WERI-Rb-1 (cell line): ENCODE measurements around the gene USP51.
"Not testable (repeated sequence)": the region's sequence is repeated elsewhere in the genome, so short reads cannot be mapped to it uniquely, and the experiment has no call there.

ENCODE experiments used
- DNase-seq: peaks from one replicate; pipeline ENCODE4 v3.0.0-alpha.2; 2020
- H3K27ac ChIP-seq: fragments of 250-450 bp; sonication (Bioruptor Pico); 2 replicates; pipeline ENCODE4 v1.5.1; 2020; ENCODE audit warnings: mild to moderate bottlenecking, moderate library complexity
- H3K27me3 ChIP-seq: fragments of 250-450 bp; sonication (Bioruptor Pico); 2 replicates; pipeline ENCODE4 v1.5.1; 2021; ENCODE audit warnings: mild to moderate bottlenecking, low read depth, moderate library complexity; ENCODE audit not compliant: insufficient read depth, severe bottlenecking
- H3K36me3 ChIP-seq: fragments of 250-450 bp; sonication (Bioruptor Pico); 2 replicates; pipeline ENCODE4 v1.5.1; 2020; ENCODE audit warnings: mild to moderate bottlenecking, moderate library complexity
- H3K4me3 ChIP-seq: 2 replicates; pipeline ENCODE4 v1.5.1; 2011; ENCODE audit warnings: low read depth, mild to moderate bottlenecking, control low read depth, low read length
- H3K9me3 ChIP-seq: fragments of 250-450 bp; sonication (Bioruptor Pico); 2 replicates; pipeline ENCODE4 v1.5.1; 2021; ENCODE audit warnings: mild to moderate bottlenecking, moderate library complexity; ENCODE audit not compliant: severe bottlenecking
- TF ChIP-seq, protein P1 (sequence below): IDR thresholded peaks from 2 replicates; pipeline ENCODE4 v1.5.1; 2011; ENCODE audit warnings: low read depth, mild to moderate bottlenecking, control low read depth, inconsistent platforms, low read length

The USP51 gene

DNA sequence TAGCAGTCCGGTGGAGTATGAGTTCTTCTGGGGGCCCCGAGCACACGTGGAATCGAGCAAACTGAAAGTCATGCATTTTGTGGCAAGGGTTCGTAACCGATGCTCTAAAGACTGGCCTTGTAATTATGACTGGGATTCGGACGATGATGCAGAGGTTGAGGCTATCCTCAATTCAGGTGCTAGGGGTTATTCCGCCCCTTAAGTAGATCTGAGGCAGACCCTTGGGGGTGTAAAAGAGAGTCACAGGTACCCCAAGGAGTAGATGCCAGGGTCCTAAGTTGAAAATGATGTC lies 36.9 kb downstream of the USP51 start:
- no peaks in the 10 kb centered on the region for H3K36me3 ChIP-seq
- no peak overlapping the region for H3K27ac ChIP-seq
- TF ChIP-seq, protein P1, sequence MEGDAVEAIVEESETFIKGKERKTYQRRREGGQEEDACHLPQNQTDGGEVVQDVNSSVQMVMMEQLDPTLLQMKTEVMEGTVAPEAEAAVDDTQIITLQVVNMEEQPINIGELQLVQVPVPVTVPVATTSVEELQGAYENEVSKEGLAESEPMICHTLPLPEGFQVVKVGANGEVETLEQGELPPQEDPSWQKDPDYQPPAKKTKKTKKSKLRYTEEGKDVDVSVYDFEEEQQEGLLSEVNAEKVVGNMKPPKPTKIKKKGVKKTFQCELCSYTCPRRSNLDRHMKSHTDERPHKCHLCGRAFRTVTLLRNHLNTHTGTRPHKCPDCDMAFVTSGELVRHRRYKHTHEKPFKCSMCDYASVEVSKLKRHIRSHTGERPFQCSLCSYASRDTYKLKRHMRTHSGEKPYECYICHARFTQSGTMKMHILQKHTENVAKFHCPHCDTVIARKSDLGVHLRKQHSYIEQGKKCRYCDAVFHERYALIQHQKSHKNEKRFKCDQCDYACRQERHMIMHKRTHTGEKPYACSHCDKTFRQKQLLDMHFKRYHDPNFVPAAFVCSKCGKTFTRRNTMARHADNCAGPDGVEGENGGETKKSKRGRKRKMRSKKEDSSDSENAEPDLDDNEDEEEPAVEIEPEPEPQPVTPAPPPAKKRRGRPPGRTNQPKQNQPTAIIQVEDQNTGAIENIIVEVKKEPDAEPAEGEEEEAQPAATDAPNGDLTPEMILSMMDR = no peak
- H3K9me3 ChIP-seq = no peaks in the 10 kb centered on the region
- DNase-seq = no peak
- H3K4me3 ChIP-seq = peak overlapping the region; percentile 54
- peaks cover 19% of the 10 kb centered on the region for H3K27me3 ChIP-seq

DNA sequence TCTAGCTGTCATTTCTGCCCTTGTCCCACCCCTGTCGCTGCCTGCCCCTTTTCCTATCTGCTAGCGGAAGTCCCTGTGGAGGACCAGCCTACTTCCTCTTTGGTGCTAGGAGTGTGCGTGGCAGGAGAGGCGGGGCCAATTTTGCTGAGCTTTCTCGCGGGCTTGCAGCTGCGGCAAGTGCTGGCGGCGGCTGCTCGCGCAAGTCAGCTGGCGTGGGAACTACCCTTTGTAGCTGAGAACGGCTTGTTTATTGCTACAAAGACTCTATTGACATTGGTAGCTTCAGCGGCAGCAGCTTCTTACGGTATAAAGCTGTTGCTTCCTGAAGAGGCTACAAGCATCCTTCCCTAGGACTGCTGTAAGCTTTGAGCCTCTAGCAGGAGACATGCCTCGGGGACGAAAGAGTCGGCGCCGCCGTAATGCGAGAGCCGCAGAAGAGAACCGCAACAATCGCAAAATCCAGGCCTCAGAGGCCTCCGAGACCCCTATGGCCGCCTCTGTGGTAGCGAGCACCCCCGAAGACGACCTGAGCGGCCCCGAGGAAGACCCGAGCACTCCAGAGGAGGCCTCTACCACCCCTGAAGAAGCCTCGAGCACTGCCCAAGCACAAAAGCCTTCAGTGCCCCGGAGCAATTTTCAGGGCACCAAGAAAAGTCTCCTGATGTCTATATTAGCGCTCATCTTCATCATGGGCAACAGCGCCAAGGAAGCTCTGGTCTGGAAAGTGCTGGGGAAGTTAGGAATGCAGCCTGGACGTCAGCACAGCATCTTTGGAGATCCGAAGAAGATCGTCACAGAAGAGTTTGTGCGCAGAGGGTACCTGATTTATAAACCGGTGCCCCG lies 37.4 kb downstream of the USP51 start, which contains the start of gene MAGEH1:
Gene MAGEH1 (plus strand): TSS at position 138 of the 843 bp plus-strand sequence. CDS start 248 bp downstream, at position 386.
- TF ChIP-seq, protein P1 = no peak
- peak; percentile 72 for DNase-seq

DNA sequence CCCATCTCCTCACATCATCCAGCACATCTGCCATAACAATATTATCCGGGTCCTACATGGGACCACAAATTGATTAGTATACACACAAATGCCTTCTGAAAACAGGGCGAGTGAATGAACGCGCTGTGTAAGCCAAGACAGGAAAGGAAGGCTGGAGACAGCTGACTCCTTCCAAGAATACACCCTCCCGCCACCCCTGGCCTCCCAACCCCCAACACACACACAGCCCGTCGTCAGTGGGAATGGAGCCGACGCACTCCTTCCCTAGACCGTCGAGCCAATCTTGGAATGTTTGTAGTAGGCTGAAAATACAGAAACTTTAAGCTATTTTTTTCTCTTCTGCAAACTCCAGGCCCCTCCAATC lies 38.0 kb downstream of the USP51 start:
- Histone ChIP-seq H3K27ac (no peak overlapping the region), H3K4me3 (peak overlapping the region; percentile 54), H3K9me3 (no peaks in the 10 kb centered on the region), H3K36me3 (no peaks in the 10 kb centered on the region), H3K27me3 (peaks cover 19% of the 10 kb centered on the region)
- TF ChIP-seq, protein P1 = no peak
- DNase-seq = no peak

More for the DNA sequence above, 37.4 kb downstream of the USP51 start, which contains the start of gene MAGEH1:
- H3K9me3 ChIP-seq = no peaks in the 10 kb centered on the region
- peak within 1 kb of the TSS; percentile 54 for H3K4me3 ChIP-seq
- no peaks in the 10 kb centered on the region for H3K36me3 ChIP-seq
- peaks cover 19% of the 10 kb centered on the region for H3K27me3 ChIP-seq
- H3K27ac ChIP-seq = peak within 1 kb of the TSS; percentile 16; the same call in 1 of the 2 replicates

DNA sequence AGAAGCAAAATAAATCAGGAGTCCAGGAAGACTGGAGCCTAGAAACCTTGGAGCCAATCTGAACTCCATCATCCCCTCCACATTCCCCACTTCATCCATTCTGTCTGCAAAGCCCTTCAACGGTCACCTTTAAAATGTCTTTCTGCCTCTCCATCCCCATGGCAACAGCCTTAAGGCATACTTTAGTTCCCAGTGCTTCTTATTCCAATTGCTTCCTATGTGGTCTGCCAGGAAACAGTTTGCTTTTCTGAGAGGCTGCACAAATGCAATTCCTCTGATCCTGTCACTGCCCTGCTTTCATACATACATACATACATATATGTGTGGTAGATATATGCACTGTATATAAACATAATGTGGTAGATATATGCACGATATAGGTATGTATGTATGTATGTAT lies 38.5 kb downstream of the USP51 start:
- TF ChIP-seq, protein P1 = no peak
- no peaks in the 10 kb centered on the region for H3K36me3 ChIP-seq
- H3K27ac ChIP-seq = no peak overlapping the region
- H3K27me3 ChIP-seq = peaks cover 19% of the 10 kb centered on the region
- DNase-seq = no peak
- no peaks in the 10 kb centered on the region for H3K9me3 ChIP-seq
- peak overlapping the region; percentile 54 for H3K4me3 ChIP-seq

DNA sequence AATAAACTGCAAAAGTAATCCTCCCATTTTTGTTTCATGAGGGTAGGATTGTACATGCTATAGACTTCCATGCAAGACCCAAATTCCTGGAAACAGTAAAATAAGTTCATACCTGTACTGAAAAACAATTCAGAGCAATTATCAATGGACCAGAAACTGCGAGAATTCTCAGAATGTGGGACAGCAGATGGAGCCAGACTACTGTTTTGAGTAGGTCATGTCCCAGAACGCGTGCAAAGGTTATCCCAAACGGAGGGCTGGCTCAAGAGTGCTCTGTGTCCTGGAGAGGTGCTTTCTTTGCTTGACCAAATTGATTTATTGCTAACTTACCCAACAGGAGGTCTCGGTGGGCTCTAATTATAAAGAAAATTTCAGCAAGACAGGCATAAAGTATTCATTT lies 39.4 kb downstream of the USP51 start:
- no peaks in the 10 kb centered on the region for H3K9me3 ChIP-seq
- H3K36me3 ChIP-seq = no peaks in the 10 kb centered on the region
- peak; percentile 7 for DNase-seq
- TF ChIP-seq, protein P1 = 0 out of 2 replicates have a peak, but pooled peaks have one; percentile 9
- H3K27ac ChIP-seq = no peak overlapping the region
- no peak overlapping the region for H3K4me3 ChIP-seq
- H3K27me3 ChIP-seq = peaks cover 19% of the 10 kb centered on the region

DNA sequence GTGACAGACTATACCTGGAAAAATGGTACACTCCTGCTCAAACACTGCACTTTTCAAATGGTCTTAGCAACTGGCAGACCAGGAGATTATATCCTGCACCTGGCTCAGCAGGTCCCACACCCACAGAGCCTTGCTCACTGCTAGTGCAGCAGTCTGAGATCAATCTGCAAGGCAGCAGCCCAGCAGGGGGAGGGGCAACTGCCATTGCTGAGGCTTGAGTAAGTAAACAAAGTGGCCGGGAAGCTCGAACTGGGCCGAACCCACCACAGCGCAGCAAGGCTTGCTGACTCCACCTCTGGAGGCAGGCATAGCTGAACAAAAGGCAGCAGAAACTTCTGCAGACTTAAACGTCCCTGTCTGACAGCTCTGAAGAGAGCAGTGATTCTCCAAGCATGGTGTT lies 46.2 kb downstream of the USP51 start:
- not testable (repeated sequence) for DNase-seq, H3K36me3 ChIP-seq, H3K9me3 ChIP-seq, H3K27me3 ChIP-seq, H3K4me3 ChIP-seq, H3K27ac ChIP-seq
